Measurements from ENCODE around the gene RIC8B.
A peak's percentile ranks its signal among the peaks of the same experiment; 100 is the strongest.

DNA sequence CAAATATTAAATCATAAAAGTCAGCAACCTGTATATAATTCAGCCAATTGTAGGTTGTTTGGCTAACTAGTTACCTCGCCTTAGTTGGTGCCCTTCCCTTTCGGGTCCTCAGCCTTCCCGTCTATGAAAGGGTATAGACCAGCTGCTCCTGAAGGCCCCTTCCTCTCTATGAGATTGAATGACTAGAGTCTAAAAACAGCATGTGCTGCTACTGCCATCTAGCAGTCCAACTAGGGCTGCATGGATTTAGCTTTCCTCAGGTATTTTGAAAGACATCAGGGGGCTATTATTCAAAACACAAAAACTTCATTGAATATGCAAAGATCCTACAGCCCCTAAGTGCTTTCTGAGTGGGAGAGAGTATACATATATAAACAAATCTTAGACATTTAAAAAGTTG lies 144.3 kb downstream of the RIC8B start:
- TF ChIP-seq, protein P1, sequence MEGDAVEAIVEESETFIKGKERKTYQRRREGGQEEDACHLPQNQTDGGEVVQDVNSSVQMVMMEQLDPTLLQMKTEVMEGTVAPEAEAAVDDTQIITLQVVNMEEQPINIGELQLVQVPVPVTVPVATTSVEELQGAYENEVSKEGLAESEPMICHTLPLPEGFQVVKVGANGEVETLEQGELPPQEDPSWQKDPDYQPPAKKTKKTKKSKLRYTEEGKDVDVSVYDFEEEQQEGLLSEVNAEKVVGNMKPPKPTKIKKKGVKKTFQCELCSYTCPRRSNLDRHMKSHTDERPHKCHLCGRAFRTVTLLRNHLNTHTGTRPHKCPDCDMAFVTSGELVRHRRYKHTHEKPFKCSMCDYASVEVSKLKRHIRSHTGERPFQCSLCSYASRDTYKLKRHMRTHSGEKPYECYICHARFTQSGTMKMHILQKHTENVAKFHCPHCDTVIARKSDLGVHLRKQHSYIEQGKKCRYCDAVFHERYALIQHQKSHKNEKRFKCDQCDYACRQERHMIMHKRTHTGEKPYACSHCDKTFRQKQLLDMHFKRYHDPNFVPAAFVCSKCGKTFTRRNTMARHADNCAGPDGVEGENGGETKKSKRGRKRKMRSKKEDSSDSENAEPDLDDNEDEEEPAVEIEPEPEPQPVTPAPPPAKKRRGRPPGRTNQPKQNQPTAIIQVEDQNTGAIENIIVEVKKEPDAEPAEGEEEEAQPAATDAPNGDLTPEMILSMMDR (conservative IDR thresholded peaks at IDR 0.05; ENCODE audit: low read length) = peak; percentile 81
- no peak for TF ChIP-seq EZH2phosphoT487 (IDR thresholded peaks at IDR 0.05; ENCODE audit: borderline replicate concordance)
